HG03139 (cell line): ENCODE measurements around the gene SLC24A3.

Experiments
- ATAC-seq: cut with Tn5 transposase; IDR thresholded peaks from one replicate; pipeline ENCODE4 v1.9.1; 2021; ENCODE audit not compliant: unreplicated experiment

Gene SLC24A3

DNA sequence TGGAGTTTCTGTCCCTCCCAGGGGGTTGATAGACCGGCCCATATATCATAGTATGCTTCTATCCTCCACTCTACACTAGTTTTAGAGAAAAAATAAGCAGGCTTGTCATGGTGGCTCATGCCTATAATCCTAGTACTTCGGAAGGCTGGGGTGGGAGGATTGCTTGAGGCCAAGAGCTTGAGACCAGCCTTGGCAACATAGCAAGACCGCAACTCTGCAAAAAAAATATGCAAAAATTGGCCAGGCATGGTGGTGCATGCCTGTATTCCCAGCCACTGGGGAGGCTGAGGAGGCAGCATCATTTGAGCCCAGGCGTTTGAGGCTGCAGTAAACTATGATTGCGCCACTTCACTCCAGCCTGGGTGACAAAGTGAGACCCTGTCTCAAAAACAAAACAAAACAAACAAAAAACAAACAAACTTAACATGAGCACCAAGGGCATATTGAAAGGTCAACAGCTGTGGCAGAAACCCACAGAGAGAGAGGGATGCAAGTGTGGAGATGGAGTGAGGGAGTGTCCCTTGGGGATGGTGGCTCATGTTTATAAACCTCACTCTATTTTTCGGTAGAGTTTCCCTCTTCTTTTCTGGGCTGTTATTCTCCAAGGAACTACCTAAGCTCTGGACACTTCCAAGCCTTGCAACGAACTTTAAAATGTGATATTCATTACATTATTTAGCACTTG, 24.1 kb downstream of the SLC24A3 start:
- ATAC-seq = no peak

DNA sequence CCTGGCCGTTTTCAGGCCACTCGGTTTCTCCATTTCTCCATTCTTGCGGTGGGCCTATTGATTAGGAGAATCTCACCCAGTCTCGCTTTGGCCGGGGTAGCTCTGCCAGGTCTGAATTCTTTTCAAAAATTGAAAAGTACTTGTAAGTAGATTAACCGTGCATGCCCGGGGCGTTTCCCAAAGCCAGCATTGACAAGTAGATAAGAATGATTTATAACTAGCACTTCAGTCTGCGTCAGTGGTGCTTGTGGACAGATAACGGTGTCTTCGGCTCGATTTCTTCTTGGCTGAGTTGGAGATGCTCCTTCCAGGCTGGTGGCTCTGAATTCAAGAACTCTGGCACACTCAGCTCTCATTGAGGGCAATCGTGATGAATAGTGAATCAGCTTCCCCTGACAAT, 29.0 kb downstream of the SLC24A3 start:
- ATAC-seq = no peak

DNA sequence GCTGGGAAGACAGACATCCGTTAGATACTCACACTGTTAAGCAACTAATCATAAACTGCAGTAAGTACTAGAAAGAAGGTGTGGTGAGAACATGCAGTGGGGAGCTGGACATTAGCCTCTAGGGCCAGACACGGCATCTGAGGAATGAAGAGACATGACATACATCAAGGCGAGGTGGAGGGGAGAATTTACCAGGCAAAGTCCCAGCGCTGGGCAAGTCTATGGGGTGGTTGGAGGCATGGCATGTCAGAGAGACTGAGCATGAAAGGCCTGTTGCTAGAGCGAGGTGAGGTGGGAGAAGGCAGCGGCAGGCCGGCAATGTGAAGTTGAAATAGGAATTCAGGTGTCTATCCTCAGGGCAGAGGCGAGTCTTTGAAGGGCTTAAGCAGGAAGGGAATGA, 31.8 kb downstream of the SLC24A3 start:
- no peak for ATAC-seq

DNA sequence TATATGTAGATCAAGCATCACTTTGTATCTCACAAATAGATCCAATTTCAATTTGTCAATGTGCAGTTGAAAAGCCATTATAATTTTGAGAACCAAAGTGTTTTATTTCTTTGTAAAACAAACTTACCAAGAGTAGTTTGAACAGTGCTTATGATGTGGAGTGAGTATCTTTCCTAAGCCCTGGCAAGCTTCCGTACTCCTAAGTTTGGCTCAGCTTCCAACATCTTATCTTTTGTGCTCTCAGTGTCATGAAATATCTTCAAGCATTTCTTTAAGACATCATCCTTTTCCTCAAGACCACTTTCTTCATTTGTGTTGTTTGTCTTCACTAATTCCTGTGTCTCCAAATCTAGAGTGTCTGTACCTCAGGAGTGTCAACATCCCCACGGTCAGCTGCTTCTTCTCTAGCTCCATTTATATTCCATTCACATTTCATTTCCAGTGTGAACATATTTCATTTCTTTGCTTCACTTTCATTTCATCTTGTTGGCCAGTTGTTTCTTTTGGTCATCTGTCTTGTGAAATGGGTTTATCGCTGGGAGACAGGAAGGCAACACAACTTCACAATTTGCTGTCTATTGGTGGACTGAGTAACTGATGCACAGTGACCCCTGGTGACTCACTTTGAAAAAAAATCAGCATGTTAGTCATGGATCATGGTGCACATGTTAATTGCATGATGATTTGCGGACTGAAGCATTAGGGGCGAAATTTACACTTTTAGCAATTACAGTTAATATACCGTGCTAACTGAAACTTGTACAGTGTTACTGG, 36.9 kb downstream of the SLC24A3 start:
- ATAC-seq = no peak

DNA sequence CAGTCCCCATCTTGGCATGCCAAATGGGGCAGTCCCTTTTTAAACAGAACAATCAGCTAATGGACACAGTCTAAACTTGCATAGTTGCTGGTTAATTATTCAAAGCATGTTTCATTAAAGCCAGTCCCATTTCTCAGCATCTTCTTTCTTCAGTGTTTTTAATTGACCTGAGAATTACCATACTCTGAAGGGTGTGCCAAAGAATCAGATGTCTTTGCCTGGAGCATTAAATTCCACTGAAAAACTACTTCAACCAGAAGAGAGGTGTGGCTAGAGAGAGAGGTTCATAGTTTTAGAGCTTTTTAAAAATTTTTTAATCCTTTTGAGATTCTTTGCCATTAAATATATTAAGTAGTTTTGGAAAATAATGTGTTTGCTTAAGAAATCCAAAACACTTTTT, 37.9 kb downstream of the SLC24A3 start:
- no peak for ATAC-seq

DNA sequence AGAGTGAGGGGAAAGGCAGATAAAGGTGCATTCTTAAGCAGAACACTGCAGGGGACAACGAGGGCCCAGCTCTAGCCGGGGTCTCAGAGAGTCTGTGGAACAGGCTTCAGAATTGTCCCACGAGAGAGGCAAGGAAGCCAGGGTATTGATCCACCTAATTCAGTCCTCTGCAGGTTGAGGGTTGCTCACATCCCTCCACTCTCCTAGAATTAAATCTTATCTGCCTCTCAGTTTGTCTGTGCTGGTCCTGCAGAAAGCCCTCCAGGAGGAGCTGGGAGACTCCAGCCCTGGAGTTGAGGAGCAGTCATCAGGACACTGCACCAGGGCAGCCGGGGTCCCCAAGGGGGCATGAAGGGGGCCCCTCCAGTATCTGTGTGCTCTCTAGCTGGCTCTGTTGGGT, 39.1 kb downstream of the SLC24A3 start:
- ATAC-seq = no peak

DNA sequence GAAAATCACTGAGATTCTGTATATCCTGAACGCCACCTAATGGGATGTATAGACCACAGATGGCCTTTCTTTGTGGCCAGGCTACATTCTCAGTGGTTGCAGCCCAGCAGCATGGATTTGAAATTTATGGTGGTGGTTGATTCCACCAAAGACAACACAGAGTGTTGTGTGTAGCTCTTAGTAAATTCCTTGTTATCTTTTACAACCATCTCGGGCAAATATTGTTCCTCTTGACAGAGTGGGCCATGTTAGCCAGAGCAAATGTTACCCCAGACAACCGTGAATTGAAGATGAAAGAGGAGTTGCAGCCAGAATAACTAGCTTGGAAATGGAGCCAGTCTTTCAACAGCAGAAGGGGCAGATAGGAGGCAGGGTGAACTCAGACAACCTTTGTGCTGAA, 39.5 kb downstream of the SLC24A3 start:
- ATAC-seq = no peak

DNA sequence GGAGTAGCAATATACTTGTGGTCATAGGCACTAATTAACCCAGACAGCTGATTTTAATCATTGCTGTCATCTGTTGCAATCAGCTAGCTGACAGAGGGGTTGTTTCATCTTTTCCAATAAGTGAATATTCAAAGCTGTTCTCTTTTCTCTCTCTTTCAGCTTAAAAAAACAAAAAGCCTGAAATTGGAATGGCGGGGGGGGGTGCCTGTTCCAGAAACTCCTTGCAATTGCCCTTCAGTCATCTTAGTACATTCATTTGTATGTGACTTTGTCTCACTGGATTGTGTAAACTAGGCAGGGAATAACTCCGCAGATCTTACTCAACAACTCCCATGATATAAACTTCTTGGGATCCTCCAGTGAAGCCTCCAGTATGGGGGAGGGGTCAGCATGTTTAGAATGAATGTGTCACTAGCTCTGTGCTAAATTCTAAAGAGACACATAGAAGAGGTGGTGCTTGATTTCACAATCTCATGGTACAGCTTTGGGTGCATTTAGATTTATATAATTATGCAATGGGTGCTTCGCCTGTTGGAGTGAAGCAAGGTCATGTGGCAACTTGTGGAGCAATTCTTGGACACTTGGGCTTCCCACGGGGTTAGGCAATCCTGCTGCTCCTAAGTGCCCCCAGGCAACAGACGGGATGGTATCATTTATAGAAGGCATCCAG, 40.1 kb downstream of the SLC24A3 start:
- no peak for ATAC-seq

DNA sequence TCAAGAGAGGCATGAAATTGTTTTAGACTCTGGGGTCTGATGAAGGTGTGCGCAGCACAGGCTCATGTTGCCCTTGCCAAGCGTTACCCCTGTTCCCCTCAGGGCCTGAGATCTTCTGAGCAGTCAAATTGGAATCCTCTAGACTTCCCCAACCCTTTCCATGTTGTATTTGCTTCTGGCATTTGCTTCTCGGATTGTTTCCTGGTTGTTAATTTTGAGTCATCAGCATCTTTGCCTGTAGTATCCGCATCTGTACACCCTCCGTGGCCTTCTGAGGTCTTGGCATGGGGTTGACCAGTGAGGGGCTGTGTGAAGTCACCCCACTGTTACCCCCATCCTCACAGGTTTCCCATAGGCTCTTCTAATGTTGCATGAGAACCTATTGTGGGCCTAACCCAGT, 40.9 kb downstream of the SLC24A3 start:
- ATAC-seq = no peak

DNA sequence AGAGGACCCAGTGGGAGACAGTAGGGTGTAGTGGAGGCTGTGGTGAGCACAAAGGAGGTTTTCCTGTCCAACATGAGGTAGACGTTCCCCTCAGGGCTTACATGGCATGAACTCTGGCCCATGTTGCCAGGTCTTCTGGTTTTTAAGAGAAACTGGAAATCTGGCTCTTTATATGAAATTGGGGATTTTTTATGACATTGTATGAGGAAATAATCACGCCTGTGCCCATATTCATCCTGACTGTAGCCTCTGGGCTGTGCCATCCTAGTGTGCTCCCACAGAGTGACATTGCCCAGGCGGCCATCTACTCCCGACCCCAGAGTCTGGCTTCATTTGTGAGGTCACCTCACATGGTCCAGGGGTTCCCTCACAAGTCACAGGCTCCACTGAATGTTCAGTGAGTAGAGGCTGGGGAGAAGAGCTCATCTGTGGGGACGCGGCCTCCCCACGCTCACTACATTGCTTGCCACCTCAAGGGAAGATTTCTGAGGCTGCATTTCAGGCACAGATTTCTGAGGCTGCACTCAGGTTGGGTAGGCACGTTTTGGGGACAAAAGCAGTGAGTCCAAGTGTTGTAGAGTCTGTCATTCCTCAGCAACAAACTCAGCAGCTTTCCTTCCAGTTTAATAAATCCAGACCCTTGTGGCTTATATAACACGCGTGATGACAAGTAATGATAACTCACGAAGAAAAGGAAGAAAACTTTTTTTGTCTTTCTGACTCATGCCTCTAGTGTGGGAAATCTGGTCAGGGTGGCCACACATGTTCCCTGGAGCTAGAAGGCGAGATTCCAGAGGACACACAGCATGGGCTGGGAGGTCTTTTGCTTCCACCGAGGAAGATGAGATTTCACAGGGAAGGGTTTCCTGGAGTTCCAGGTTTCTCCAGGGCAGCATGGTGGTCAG, 41.7 kb downstream of the SLC24A3 start:
- ATAC-seq = no peak

DNA sequence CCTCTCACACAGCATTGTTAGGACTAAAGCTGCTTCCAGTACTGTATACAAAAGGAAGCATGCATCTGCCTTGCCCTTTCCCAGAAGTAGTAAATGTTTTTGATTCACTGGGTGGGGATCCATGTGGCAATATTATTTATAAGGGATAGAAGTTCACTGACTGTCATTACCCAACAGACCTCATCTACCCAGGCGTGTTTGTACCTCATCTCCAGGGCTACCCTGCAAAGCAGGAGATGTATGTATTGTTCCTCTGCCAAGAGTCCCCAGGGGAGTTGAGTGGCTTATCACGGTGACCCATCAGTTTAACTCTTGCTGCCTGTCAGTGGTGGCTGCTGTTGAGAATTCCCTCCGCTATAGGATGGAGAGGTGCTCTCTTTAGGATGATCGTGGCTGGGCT, 42.5 kb downstream of the SLC24A3 start:
- no peak for ATAC-seq

DNA sequence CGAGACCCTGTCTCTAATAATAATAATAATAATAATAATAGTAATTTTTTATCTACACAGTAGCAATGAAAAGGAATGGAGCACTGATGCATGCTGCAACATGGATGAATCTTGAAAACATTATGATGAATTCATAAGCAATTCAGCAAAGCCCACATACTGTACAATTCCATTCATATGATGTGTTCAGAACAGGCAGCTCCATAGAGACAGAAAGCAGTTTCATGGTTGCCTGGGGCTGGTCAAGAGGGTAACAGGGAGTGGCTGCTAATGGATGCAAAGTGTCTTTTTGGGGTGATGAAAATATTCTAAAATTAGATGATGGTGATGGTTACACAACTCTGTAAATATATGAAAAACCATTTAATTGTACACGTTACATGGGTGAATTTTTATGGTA, 43.6 kb downstream of the SLC24A3 start:
- no peak for ATAC-seq

DNA sequence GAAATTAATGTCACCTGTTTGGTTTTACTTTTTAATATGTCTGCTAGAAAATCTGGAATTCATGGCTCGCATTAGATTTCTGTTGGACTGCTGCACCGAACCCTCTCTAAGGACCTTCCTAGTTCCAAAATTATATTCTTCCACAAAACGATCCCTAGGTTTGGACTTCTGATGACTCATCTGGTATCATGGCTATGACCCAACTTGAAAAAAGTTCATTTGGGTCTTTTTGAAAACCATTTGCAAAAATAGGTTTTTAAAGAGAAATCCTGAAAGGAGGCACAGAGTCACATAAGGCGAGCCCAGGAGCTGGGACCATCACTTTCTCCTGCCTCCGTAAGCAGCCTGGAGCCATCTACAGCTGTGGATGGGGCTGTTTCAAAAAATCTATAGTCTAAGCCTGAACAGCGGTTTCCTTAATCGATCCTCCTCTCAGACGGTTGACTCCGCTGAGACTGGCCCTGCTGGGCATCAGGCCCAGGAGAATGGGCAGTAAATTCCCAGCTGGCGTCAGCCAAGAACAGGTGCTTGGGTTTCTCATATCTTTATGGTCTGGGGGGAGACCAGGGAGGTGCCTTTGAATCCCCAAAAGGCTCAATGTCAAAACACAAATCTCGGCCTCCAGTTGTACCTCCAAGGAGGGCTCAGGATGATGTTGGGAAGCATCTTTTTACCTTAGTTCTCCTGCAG, 44.6 kb downstream of the SLC24A3 start:
- no peak for ATAC-seq

DNA sequence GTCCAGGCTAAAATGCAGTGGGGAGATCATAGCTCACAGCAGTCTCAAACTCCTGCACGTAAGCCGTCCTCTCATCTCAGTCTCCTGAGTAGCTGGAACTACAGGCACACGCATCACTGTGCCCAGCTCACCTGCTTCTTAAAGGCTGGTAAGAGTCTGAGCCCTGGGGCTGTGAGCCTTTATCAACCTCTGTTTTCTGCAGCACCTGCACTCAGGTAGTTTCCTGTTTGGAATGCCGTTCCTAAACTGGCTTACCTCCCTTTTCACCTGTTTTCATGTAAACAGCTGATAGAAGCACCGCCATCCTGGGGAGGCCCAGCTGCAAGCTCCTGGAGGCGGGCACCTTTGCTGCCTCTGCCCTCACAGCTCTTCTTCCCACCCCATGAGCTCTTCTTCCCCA, 45.4 kb downstream of the SLC24A3 start:
- no peak for ATAC-seq

DNA sequence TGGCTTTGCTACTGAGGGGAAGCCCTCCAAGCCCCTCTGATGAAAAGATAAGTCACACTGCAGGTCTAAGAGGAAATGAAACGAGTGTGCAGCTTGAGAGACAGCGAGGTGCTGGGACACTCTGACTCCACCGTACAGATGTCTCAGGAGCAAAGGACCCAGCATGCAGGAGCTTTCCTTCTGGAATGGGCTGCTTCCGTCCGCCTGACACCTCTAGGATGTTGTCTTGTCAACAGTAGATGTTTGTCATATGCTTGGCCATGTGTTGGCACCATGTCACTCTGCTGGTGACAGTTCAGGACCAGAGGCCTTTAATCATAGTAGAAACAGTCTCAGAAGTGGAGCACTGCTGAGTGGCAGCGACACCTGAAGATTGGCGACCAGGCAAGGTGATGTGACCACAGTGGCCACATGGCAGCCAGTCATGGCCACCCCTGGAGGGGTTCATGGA, 46.7 kb downstream of the SLC24A3 start:
- ATAC-seq = no peak

DNA sequence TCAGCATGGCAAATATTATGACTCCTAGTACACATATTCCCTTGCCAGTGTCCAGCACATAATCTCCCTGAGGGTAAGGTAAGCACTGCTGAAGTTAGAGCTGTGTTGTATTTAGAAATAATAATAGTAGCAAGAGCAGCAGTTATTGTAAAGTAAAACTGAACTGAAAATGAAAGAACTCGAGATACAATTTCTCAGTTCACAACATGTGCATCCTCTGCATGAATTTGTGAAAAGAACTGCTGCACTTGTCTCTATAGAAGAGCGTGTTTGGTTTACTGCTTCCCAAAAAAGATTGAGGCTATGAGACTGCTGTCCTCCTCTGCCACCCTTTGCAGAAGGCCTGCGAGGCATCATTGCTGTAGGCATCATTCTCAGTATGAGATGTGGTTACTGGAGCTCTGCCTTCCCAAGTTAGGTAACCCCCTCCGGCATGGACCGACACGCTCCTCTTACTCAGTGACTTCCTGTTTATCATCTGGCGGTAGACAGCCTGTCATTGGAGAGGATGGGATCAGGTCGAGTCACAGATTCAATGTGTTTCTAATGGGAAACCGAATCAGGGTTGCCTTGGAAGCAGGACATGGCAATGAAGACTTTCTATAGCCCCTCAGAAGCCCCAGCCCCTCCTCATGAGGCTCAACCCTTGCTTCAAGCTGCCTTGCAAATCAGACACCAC, 48.1 kb downstream of the SLC24A3 start:
- ATAC-seq = no peak

DNA sequence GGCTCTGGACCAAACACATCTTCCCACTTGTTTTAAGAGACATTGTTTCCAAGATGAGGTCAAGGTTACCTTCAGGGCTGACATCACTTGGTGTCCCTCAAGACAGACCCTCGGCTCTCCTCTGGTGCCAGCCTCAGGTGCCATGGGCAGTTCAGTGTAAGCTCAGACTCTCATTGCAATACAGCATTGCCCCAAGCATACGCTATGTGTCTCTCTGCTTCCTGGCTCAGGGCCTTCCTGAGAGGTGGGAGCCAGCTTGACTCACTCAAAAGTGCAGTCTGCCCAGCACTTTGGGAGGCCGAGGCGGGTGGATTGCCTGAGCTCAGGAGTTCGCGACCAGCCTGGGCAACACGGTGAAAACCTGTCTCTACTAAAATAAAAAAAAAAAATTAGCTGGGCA, 51.7 kb downstream of the SLC24A3 start:
- ATAC-seq = no peak

DNA sequence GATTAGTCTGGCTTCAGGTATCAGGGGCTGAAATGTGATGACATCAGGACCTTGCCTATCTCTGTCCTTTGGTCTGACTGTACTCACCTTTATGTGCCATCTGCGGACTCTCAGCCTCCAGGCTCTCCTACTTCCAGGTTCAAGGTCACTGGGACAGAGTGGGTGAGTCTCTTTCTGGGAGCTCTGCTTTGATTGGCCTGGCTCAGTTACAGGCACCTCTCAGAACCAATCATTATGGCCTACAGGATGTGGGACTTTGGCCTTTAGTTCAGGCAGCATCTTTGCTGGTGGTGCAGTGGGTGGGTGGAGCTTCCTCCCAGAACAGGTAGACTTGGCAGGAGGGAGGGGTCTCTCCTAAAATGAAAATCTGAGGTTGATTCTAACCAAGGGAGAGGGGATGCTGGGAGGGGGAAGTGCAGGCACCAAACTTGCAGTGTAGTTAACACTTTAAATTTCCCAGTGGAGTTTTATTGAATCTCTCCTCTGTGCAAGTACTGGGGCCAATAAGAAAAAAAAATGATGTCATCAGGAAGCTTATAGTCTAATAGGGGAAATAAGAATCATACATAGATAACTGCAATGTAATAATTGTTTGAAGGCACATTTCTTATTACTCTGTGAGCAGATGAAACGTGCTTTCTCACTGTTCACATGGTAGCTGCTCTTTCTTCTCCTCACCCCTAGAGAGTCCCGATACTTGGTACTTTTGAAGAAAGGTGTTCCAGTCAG, 53.4 kb downstream of the SLC24A3 start:
- no peak for ATAC-seq

DNA sequence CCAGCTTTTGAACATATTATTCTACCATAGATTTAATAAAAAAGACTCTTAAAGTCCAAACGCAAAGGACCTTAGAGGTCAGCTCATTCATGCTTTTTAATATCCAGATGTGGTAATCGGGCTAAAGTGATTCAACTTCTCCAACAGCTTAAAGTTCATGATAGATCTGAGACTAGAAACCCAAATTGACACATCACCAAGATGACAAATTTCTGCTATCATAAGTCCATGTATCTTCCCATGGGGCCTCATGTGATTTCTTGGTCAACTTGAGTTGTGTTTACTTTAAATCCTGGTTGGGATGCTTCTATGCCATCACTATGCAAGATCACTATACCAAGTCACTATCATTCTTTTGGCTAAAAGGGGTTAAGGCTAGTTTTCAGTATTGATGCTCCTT, 56.0 kb downstream of the SLC24A3 start:
- no peak for ATAC-seq
